NB4 (cell line): ENCODE measurements around the gene LRP6.

Experiments
- POLR2A ChIP-seq: IDR thresholded peaks from 2 replicates; pipeline ENCODE4 v1.6.1; 2011; ENCODE audit warnings: mild to moderate bottlenecking; ENCODE audit not compliant: insufficient read length; ENCODE audit errors: extremely low read depth
- TF ChIP-seq, protein P1 (sequence below): IDR thresholded peaks from one replicate; pipeline ENCODE4 v1.5.1; 2012; ENCODE audit warnings: low read depth, low read length

DNA sequence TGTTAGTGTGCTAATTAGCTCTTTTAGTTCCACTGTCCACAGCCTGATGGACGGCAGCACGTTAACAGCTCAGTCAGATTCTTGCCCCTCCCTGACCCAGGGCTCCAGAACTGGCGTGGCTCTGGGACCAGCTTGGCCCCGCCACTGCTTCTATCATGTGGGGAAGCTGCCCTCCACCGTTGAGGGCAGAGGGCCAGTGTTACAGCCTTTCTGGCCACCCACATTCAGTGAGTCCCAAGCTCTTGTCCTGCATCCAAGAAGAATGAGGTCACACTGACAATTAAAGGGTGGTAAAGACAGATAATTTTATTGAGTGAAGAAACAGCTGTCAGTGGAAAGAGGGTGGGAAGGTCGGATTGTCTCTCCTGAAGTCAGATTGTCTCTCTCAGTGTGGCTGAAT, 159.2 kb downstream of the LRP6 start:
- no peak for TF ChIP-seq POLR2A
- TF ChIP-seq, protein P1, sequence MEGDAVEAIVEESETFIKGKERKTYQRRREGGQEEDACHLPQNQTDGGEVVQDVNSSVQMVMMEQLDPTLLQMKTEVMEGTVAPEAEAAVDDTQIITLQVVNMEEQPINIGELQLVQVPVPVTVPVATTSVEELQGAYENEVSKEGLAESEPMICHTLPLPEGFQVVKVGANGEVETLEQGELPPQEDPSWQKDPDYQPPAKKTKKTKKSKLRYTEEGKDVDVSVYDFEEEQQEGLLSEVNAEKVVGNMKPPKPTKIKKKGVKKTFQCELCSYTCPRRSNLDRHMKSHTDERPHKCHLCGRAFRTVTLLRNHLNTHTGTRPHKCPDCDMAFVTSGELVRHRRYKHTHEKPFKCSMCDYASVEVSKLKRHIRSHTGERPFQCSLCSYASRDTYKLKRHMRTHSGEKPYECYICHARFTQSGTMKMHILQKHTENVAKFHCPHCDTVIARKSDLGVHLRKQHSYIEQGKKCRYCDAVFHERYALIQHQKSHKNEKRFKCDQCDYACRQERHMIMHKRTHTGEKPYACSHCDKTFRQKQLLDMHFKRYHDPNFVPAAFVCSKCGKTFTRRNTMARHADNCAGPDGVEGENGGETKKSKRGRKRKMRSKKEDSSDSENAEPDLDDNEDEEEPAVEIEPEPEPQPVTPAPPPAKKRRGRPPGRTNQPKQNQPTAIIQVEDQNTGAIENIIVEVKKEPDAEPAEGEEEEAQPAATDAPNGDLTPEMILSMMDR, result no peak
